Activated CD4-positive, alpha-beta T cell treated with anti-CD3 and anti-CD28 coated beads, Interleukin-2, amount 10 ng/mL, durations not matched to agents 24 days and 14 days (primary cell): Measurements from ENCODE around the gene NEDD4L. TPM values are rescaled to one million over a fixed set of nuclear protein-coding genes. Genes with fewer than 3 reads are reported as not detected.
A peak's percentile ranks its signal among the peaks of the same experiment; 100 is the strongest.

Source experiments
- DNase-seq: peaks from one replicate; pipeline ENCODE4 v3.0.0; 2022
- H3K27ac Mint-ChIP-seq: one replicate; pipeline ENCODE4 v1.8.0; 2022; ENCODE audit warnings: mild to moderate bottlenecking, mixed read lengths
- H3K27me3 Mint-ChIP-seq: one replicate; pipeline ENCODE4 v1.8.0; 2022; ENCODE audit warnings: mixed read lengths
- H3K36me3 Mint-ChIP-seq: one replicate; pipeline ENCODE4 v1.8.0; 2022; ENCODE audit warnings: low read depth, mild to moderate bottlenecking, mixed read lengths
- H3K4me1 Mint-ChIP-seq: one replicate; pipeline ENCODE4 v1.8.0; 2021; ENCODE audit warnings: mixed read lengths
- H3K4me3 Mint-ChIP-seq: one replicate; pipeline ENCODE4 v1.8.0; 2022; ENCODE audit warnings: mild to moderate bottlenecking, moderate library complexity, mixed read lengths
- H3K9me3 Mint-ChIP-seq: one replicate; pipeline ENCODE4 v1.8.0; 2021; ENCODE audit warnings: mixed read lengths
- intact Hi-C: fragments of 100-400 bp; cut with micrococcal nuclease; formaldehyde crosslinking; loops from one replicate; pipeline ENCODE4 v1.15.1; 2023
- total RNA-seq: library from RNA; stranded (reverse); gene quantifications from 2 replicates; pipeline ENCODE4 v1.2.3, GENCODE V29; 2022

NEDD4L gene
- total RNA-seq, 1 donor from 2014 or later: 4.2 TPM

- Mint-ChIP-seq H3K27ac (no peak overlapping the region), H3K36me3 (no peaks in the 10 kb centered on the region), H3K27me3 (peaks cover 30% of the 10 kb centered on the region), H3K4me3 (no peak overlapping the region), H3K9me3 (no peaks in the 10 kb centered on the region), H3K4me1 (peaks cover 12% of the 10 kb centered on the region)
- intact Hi-C loops: no loop called here
- no peak for DNase-seq
These were observed 256.8 kb downstream of the NEDD4L start for GRCh38 chr18:58300867-58301266.

GRCh38 chr18:58302811-58303210 is 258.8 kb downstream of the NEDD4L start:
- peaks cover 36% of the 10 kb centered on the region for H3K27me3 Mint-ChIP-seq
- no peak overlapping the region for H3K27ac Mint-ChIP-seq
- H3K4me3 Mint-ChIP-seq: no peak overlapping the region
- intact Hi-C loops: loop anchor here (1.0 kb wide), 1 partner anchor 19 kb away; no protein-coding TSS in a partner anchor
- H3K36me3 Mint-ChIP-seq: no peaks in the 10 kb centered on the region
- H3K4me1 Mint-ChIP-seq: peaks cover 12% of the 10 kb centered on the region
- DNase-seq: no peak
- no peaks in the 10 kb centered on the region for H3K9me3 Mint-ChIP-seq

GRCh38 chr18:58303363-58303762 is 259.3 kb downstream of the NEDD4L start:
- peaks cover 12% of the 10 kb centered on the region for H3K4me1 Mint-ChIP-seq
- H3K36me3 Mint-ChIP-seq: no peaks in the 10 kb centered on the region
- DNase-seq: peak; percentile 78
- peaks cover 36% of the 10 kb centered on the region for H3K27me3 Mint-ChIP-seq
- no peak overlapping the region for H3K4me3 Mint-ChIP-seq
- intact Hi-C loops: loop anchor here (1.0 kb wide), 1 partner anchor 19 kb away; no protein-coding TSS in a partner anchor
- H3K9me3 Mint-ChIP-seq: no peaks in the 10 kb centered on the region
- no peak overlapping the region for H3K27ac Mint-ChIP-seq

DNA sequence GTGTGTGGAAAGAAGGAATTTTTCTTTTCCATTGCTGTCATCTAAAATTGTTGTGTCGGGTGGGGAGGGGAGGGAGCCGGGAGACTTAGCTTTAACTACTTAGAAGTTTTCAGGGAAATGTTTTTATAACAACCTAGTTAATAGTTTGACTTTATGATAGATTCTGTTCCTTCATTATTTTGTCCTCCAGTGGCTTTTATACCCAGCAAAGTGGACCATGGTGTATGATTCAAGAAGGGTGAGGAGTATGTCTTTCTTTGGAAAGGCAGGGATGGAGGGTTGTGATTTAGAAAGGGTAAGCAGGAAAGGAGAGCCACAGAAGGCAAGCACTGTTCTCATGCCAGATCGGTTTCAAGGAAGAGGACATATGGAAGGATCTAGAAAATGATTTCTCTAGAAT is 261.8 kb downstream of the NEDD4L start:
- H3K9me3 Mint-ChIP-seq: no peaks in the 10 kb centered on the region
- intact Hi-C loops: no loop called here
- H3K27ac Mint-ChIP-seq: no peak overlapping the region
- no peak for DNase-seq
- H3K4me3 Mint-ChIP-seq: no peak overlapping the region
- peaks cover 23% of the 10 kb centered on the region for H3K4me1 Mint-ChIP-seq
- H3K27me3 Mint-ChIP-seq: peaks cover 38% of the 10 kb centered on the region
- H3K36me3 Mint-ChIP-seq: no peaks in the 10 kb centered on the region

GRCh38 chr18:58307441-58307840 is 263.4 kb downstream of the NEDD4L start:
- no peak for DNase-seq
- Mint-ChIP-seq H3K4me1 (peaks cover 31% of the 10 kb centered on the region), H3K4me3 (no peak overlapping the region), H3K9me3 (no peaks in the 10 kb centered on the region), H3K27me3 (peaks cover 39% of the 10 kb centered on the region), H3K36me3 (no peaks in the 10 kb centered on the region), H3K27ac (no peak overlapping the region)
- intact Hi-C loops: no loop called here

GRCh38 chr18:58308463-58308862 is 264.4 kb downstream of the NEDD4L start:
- H3K9me3 Mint-ChIP-seq: no peaks in the 10 kb centered on the region
- DNase-seq: no peak
- H3K36me3 Mint-ChIP-seq: no peaks in the 10 kb centered on the region
- intact Hi-C loops: no loop called here
- H3K27ac Mint-ChIP-seq: no peak overlapping the region
- peaks cover 23% of the 10 kb centered on the region for H3K4me1 Mint-ChIP-seq
- no peak overlapping the region for H3K4me3 Mint-ChIP-seq
- H3K27me3 Mint-ChIP-seq: peaks cover 43% of the 10 kb centered on the region

DNA sequence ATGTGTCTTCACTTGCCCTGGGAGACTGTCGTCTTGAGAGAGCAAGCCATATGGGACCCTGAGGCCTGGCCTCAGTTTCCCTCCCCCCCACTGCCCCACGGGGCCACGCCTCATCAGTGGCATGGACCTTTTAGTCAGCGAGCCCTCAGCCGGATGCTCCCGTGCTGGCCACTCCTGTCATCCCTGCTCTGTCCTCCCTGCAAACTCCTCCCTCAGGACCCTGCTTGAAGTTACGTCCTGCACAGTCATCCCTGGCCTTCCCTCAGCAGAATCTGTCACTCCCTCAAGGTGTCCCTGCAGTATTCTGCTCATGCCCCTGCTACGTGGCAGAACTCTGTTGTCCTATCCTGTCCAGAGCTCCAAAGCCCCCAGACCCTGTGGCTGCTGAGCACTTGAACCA is 265.1 kb downstream of the NEDD4L start:
- Mint-ChIP-seq H3K4me1 (peaks cover 19% of the 10 kb centered on the region), H3K27ac (no peak overlapping the region), H3K27me3 (peaks cover 40% of the 10 kb centered on the region), H3K9me3 (no peaks in the 10 kb centered on the region), H3K4me3 (no peak overlapping the region), H3K36me3 (no peaks in the 10 kb centered on the region)
- DNase-seq: no peak
- intact Hi-C loops: no loop called here

DNA sequence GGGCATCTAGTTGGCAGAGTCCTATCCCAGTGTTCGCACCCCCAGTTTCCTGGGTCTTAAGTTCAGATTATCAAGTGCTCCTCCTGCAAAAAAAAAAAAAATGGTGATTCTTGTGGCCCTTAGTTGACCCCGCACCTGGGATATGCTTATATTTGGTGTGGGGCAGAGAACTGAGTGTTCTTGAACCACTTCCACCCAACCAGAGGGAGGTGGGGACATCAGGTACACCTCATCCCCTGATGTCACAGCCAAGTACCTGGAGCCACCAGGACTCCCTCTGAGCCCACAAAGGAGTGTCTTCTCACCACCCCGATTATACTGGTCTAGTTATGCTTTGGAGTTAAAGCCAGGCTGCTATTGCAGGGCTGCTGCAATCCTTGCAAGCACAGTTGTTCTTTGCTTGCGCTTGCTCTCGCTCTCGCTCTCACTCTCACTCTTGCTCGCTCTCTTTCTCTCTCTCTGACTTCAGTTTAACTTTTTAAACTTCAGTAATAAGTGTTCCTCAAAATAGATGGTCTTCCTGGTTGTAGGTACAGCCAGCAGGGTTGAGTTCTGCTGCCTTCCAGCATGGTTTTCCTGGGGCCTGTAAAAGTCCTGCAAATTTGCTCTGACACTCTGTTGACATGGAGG is 265.7 kb downstream of the NEDD4L start:
- Mint-ChIP-seq H3K36me3 (no peaks in the 10 kb centered on the region), H3K27me3 (peaks cover 39% of the 10 kb centered on the region), H3K9me3 (no peaks in the 10 kb centered on the region), H3K4me1 (peaks cover 19% of the 10 kb centered on the region), H3K27ac (no peak overlapping the region), H3K4me3 (no peak overlapping the region)
- DNase-seq: no peak
- intact Hi-C loops: no loop called here

DNA sequence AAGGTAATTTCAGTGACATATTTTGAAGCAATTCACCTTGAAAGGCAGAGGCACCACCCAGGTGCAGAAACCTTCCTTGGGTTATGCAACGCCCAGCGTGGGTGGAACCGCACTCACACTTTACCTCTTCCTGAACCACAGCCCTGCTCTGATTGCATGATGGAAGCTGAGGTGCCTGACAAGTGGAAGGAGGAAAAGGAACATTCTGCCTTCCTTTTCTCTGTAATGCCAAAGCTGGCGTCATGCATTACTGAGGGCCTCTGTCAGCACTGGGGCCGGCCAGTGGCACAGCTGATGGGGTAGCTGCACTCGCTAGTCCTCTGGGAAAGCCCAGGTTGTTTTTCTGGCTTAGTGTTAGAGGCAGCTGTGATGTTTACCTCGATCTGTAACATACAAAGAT is 266.5 kb downstream of the NEDD4L start:
- peak; percentile 74 for DNase-seq
- intact Hi-C loops: no loop called here
- Mint-ChIP-seq H3K4me3 (no peak overlapping the region), H3K27ac (no peak overlapping the region), H3K9me3 (no peaks in the 10 kb centered on the region), H3K4me1 (peaks cover 19% of the 10 kb centered on the region), H3K27me3 (peaks cover 37% of the 10 kb centered on the region), H3K36me3 (no peaks in the 10 kb centered on the region)

- Mint-ChIP-seq H3K4me3 (no peak overlapping the region), H3K36me3 (no peaks in the 10 kb centered on the region), H3K9me3 (no peaks in the 10 kb centered on the region), H3K4me1 (peaks cover 19% of the 10 kb centered on the region), H3K27me3 (peaks cover 35% of the 10 kb centered on the region), H3K27ac (no peak overlapping the region)
- no peak for DNase-seq
- intact Hi-C loops: no loop called here
These were observed 267.4 kb downstream of the NEDD4L start for GRCh38 chr18:58311390-58311789.

GRCh38 chr18:58313491-58314032 is 269.5 kb downstream of the NEDD4L start:
- H3K27me3 Mint-ChIP-seq: peaks cover 32% of the 10 kb centered on the region
- no peak overlapping the region for H3K4me3 Mint-ChIP-seq
- no peak overlapping the region for H3K27ac Mint-ChIP-seq
- peaks cover 20% of the 10 kb centered on the region for H3K4me1 Mint-ChIP-seq
- DNase-seq: no peak
- no peaks in the 10 kb centered on the region for H3K36me3 Mint-ChIP-seq
- H3K9me3 Mint-ChIP-seq: no peaks in the 10 kb centered on the region
- intact Hi-C loops: no loop called here

DNA sequence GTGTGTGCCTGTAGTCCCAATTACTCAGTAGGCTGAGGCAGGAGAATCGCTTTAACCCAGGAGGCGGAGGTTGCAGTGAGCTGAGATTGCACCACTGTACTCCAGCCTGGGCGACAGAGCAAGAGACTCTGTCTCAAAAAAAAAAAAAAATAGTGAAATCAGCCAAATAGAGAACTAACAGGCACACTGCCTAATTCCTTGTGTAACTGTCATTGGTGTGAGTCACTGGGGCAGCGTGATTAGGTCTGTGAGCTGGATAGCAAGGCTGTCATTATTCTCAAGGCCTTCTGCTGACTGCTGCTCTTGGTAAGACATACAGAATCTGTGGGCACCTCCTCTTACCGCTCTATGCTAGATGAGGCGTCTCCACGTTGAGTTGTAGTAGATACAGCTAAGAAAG is 270.3 kb downstream of the NEDD4L start:
- DNase-seq: no peak
- no peak overlapping the region for H3K4me3 Mint-ChIP-seq
- no peaks in the 10 kb centered on the region for H3K9me3 Mint-ChIP-seq
- H3K36me3 Mint-ChIP-seq: no peaks in the 10 kb centered on the region
- H3K27me3 Mint-ChIP-seq: peaks cover 27% of the 10 kb centered on the region
- peaks cover 20% of the 10 kb centered on the region for H3K4me1 Mint-ChIP-seq
- no peak overlapping the region for H3K27ac Mint-ChIP-seq
- intact Hi-C loops: no loop called here

DNA sequence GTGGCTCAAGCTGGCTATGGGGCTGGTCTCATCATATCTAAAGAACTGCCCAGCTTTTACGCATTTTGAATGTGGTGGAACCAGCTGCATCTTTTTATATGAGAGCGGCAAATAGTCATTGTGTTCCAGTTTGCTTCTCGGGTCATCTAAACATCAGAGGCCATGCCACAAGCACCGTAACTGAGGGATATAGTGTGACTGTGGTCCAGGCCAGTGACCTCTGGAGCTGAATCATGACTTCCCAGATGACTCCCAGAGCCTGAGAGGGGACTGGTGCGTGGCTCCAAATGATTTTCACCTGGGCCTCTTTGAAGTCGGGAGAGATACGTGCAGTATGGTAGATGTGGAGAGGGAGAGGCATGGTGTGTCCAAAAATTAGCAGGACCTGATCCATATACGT is 271.0 kb downstream of the NEDD4L start:
- intact Hi-C loops: no loop called here
- Mint-ChIP-seq H3K36me3 (no peaks in the 10 kb centered on the region), H3K4me3 (no peak overlapping the region), H3K4me1 (peaks cover 17% of the 10 kb centered on the region), H3K27me3 (peaks cover 23% of the 10 kb centered on the region), H3K27ac (no peak overlapping the region), H3K9me3 (no peaks in the 10 kb centered on the region)
- no peak for DNase-seq

DNA sequence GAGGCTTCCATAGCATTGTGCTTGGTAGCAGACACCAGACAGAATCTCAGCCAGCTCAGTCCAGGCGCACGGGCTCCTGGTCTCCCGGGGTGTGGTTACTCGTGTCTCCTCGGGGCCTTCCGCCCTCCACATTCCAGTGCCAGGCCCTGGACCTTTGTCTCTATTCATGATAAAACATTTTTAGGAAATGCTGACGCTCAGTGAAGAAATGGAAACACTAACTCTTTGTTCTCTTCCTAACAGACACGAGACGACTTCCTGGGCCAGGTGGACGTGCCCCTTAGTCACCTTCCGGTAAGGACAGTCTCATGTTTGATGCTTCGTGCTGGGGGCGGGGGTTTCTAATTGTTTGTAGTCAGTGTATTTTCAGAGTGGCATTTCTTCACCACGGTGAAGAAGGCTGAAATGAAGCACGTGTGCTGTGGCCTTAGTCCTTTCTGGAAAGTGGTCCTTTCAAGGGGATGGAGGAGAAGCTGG is 271.8 kb downstream of the NEDD4L start:
- H3K36me3 Mint-ChIP-seq: no peaks in the 10 kb centered on the region
- intact Hi-C loops: no loop called here
- no peak for DNase-seq
- H3K27me3 Mint-ChIP-seq: peaks cover 23% of the 10 kb centered on the region
- H3K9me3 Mint-ChIP-seq: no peaks in the 10 kb centered on the region
- H3K27ac Mint-ChIP-seq: no peak overlapping the region
- H3K4me3 Mint-ChIP-seq: no peak overlapping the region
- peaks cover 10% of the 10 kb centered on the region for H3K4me1 Mint-ChIP-seq
